Smooth muscle cell (in vitro differentiated cells): ENCODE data around the gene CAV3. TPM values are rescaled to one million over a fixed set of nuclear protein-coding genes. Genes with fewer than 3 reads are reported as not detected.

Source experiments
- DNase-seq: peaks from one replicate; lab custom pipeline; 2025; ENCODE audit not compliant: unreplicated experiment; lab: John Stamatoyannopoulos, UW
- H2AFZ ChIP-seq: fragments of 200-600 bp; sonication (generic); 2 replicates; pipeline ENCODE4 v1.6.0; 2016; ENCODE audit warnings: antibody characterized with exemption, low read depth, mild to moderate bottlenecking
- H3F3A ChIP-seq: fragments of 200-600 bp; sonication (generic); 2 replicates; pipeline ENCODE4 v1.6.0; 2017; ENCODE audit warnings: antibody characterized with exemption, low read depth
- H3K27ac ChIP-seq: fragments of 200-600 bp; sonication (generic); 2 replicates; pipeline ENCODE4 v1.5.1; 2016; ENCODE audit warnings: low read depth, mild to moderate bottlenecking
- H3K27me3 ChIP-seq: fragments of 200-600 bp; sonication (generic); 2 replicates; pipeline ENCODE4 v1.6.1; 2016; ENCODE audit warnings: low read depth, mild to moderate bottlenecking
- H3K36me3 ChIP-seq: fragments of 200-600 bp; sonication (generic); 2 replicates; pipeline ENCODE4 v1.5.1; 2016; ENCODE audit warnings: low read depth
- H3K4me1 ChIP-seq: fragments of 200-600 bp; sonication (generic); 2 replicates; pipeline ENCODE4 v1.5.1; 2016; ENCODE audit warnings: low read depth
- H3K4me2 ChIP-seq: fragments of 200-600 bp; sonication (generic); 2 replicates; pipeline ENCODE4 v1.6.0; 2016; ENCODE audit warnings: mild to moderate bottlenecking
- H3K4me3 ChIP-seq: fragments of 200-600 bp; sonication (generic); 2 replicates; pipeline ENCODE4 v1.5.1; 2016; ENCODE audit warnings: mild to moderate bottlenecking
- H3K79me2 ChIP-seq: fragments of 200-600 bp; sonication (generic); 2 replicates; pipeline ENCODE4 v1.6.0; 2016; ENCODE audit warnings: low read depth, mild to moderate bottlenecking
- H3K9ac ChIP-seq: fragments of 200-600 bp; sonication (generic); 2 replicates; pipeline ENCODE4 v1.6.0; 2016; ENCODE audit warnings: low read depth
- H3K9me3 ChIP-seq: fragments of 200-600 bp; sonication (generic); replicated peaks from 2 replicates; pipeline ENCODE4 v1.5.1; 2016; ENCODE audit warnings: low read depth
- H4K20me1 ChIP-seq: fragments of 200-600 bp; sonication (generic); 2 replicates; pipeline ENCODE4 v1.6.0; 2016; ENCODE audit warnings: low read depth
- CTCF ChIP-seq: fragments of 200-600 bp; sonication (generic); IDR thresholded peaks from 2 replicates; pipeline ENCODE4 v1.5.1; 2017; ENCODE audit warnings: borderline replicate concordance, mild to moderate bottlenecking, antibody characterized with exemption; ENCODE audit not compliant: insufficient read depth, poor library complexity, severe bottlenecking
- WGBS: methylation state at CpG from one replicate; pipeline ENCODE4 v1.1.7; 2016; ENCODE audit warnings: low lambda C conversion rate; 5-methylcytosine and 5-hydroxymethylcytosine counted together
- polyA plus RNA-seq: library from polyadenylated mRNA; unstranded; fragments of >200 nt; fragmentation: Nextera tagmentation; extraction: Ambion mirVana; gene quantifications from 2 replicates; pipeline ENCODE4 v1.2.1, GENCODE V29; 2016
- total RNA-seq: library from RNA; depleted of rRNA; stranded (reverse); fragments of >200 nt; gene quantifications from 2 replicates; pipeline ENCODE4 v1.2.3, GENCODE V29; 2014

CAV3 gene
- total and polyA plus RNA-seq, 2 experiments from 2014 or later, result not detected

DNA sequence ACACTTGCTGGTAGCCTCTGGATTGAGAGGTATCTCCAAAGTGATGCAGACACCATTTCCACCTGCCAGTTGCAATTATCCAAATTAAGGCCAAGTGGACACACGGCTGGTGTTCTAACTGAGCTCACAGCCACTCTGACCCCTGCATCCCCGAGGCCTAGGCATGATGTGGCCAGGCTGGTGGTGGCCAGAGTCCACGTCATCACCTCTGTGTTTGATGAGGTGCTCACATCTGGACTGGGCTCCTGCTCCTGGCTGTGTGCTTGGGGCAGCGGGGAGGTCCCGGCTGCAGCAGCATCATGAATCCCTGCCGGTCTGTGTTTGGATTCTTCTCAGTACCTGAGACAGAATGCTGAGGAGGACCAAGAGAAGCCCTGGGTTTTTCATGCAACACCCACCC, 30.9 kb downstream of the CAV3 start:
- DNase-seq, result no peak
- Histone ChIP-seq H3F3A (no peaks in the 10 kb centered on the region), H3K27ac (no peak overlapping the region), H3K4me3 (no peak overlapping the region), H2AFZ (no peak overlapping the region), H3K9me3 (no peaks in the 10 kb centered on the region), H3K9ac (no peak overlapping the region), H3K79me2 (no peaks in the 10 kb centered on the region), H3K36me3 (no peaks in the 10 kb centered on the region), H4K20me1 (no peaks in the 10 kb centered on the region), H3K27me3 (peaks cover 26% of the 10 kb centered on the region), H3K4me1 (no peaks in the 10 kb centered on the region), H3K4me2 (no peak overlapping the region)
- 95% methylated on average over 6 of the region's 6 CpGs for WGBS
- no peak for TF ChIP-seq CTCF

GRCh38 chr3:8765528-8765927, 31.9 kb downstream of the CAV3 start:
- Histone ChIP-seq H4K20me1 (no peaks in the 10 kb centered on the region), H3K79me2 (no peaks in the 10 kb centered on the region), H2AFZ (no peak overlapping the region), H3K27me3 (peaks cover 26% of the 10 kb centered on the region), H3K9me3 (no peaks in the 10 kb centered on the region), H3K27ac (no peak overlapping the region), H3K4me3 (no peak overlapping the region), H3K36me3 (no peaks in the 10 kb centered on the region), H3F3A (no peaks in the 10 kb centered on the region), H3K4me2 (no peak overlapping the region), H3K9ac (no peak overlapping the region), H3K4me1 (no peaks in the 10 kb centered on the region)
- TF ChIP-seq CTCF, result no peak
- WGBS, result 87% methylated on average over 4 of the region's 4 CpGs
- no peak for DNase-seq

GRCh38 chr3:8766148-8766547, 32.5 kb downstream of the CAV3 start:
- no peaks in the 10 kb centered on the region for H3K9me3 ChIP-seq
- H3K36me3 ChIP-seq, result no peaks in the 10 kb centered on the region
- H3K27me3 ChIP-seq, result peaks cover 26% of the 10 kb centered on the region
- H3K4me3 ChIP-seq, result no peak overlapping the region
- TF ChIP-seq CTCF, result no peak
- no peaks in the 10 kb centered on the region for H3K4me1 ChIP-seq
- 91% methylated on average over 2 of the region's 2 CpGs for WGBS
- H3K4me2 ChIP-seq, result no peak overlapping the region
- H3K9ac ChIP-seq, result no peak overlapping the region
- H4K20me1 ChIP-seq, result no peaks in the 10 kb centered on the region
- DNase-seq, result no peak
- no peak overlapping the region for H3K27ac ChIP-seq
- H2AFZ ChIP-seq, result no peak overlapping the region
- no peaks in the 10 kb centered on the region for H3F3A ChIP-seq
- H3K79me2 ChIP-seq, result no peaks in the 10 kb centered on the region

- H3K4me1 ChIP-seq, result no peaks in the 10 kb centered on the region
- H3K4me2 ChIP-seq, result no peak overlapping the region
- TF ChIP-seq CTCF, result no peak
- no peaks in the 10 kb centered on the region for H3F3A ChIP-seq
- 96% methylated on average over 37 of the region's 37 CpGs for WGBS
- no peaks in the 10 kb centered on the region for H4K20me1 ChIP-seq
- peaks cover 26% of the 10 kb centered on the region for H3K27me3 ChIP-seq
- H3K27ac ChIP-seq, result no peak overlapping the region
- no peaks in the 10 kb centered on the region for H3K79me2 ChIP-seq
- no peaks in the 10 kb centered on the region for H3K9me3 ChIP-seq
- no peaks in the 10 kb centered on the region for H3K36me3 ChIP-seq
- H3K4me3 ChIP-seq, result no peak overlapping the region
- DNase-seq, result no peak
- H2AFZ ChIP-seq, result no peak overlapping the region
- no peak overlapping the region for H3K9ac ChIP-seq
These were observed 33.7 kb downstream of the CAV3 start for GRCh38 chr3:8767256-8767666.
